ENCODE measurements around the gene CFAP300.
A peak's percentile ranks its signal among the peaks of the same experiment; 100 is the strongest.

The CFAP300 gene

GRCh38 chr11:102073253-102073652, 26.0 kb downstream of the CFAP300 start:
- no peak for DNase-seq (ENCODE audit: low spot score)

GRCh38 chr11:102079625-102080024, 32.4 kb downstream of the CFAP300 start:
- no peak for DNase-seq (ENCODE audit: low spot score)

GRCh38 chr11:102081313-102081712, 34.1 kb downstream of the CFAP300 start:
- DNase-seq (ENCODE audit: low spot score): no peak

- no peak for DNase-seq (ENCODE audit: low spot score)
Observed at GRCh38 chr11:102085864-102086551, 38.8 kb downstream of the CFAP300 start.

- no peak for DNase-seq (ENCODE audit: low spot score)
Observed at GRCh38 chr11:102097186-102097585, 49.9 kb downstream of the CFAP300 start.

- DNase-seq (ENCODE audit: low spot score): no peak
Observed at GRCh38 chr11:102099755-102100154, 52.5 kb downstream of the CFAP300 start.

GRCh38 chr11:102108734-102109440, 61.6 kb downstream of the CFAP300 start:
- no peak for DNase-seq (ENCODE audit: low spot score)

- peak; percentile 91 for DNase-seq (ENCODE audit: low spot score)
Observed at GRCh38 chr11:102109896-102110760, 62.9 kb downstream of the CFAP300 start, which contains the start of gene YAP1. Gene YAP1, plus strand, starts transcription at chr11:102110447. Its CDS starts 402 bp downstream, at chr11:102110849.

- DNase-seq (ENCODE audit: low spot score): no peak
Observed at GRCh38 chr11:102110761-102111010, 63.4 kb downstream of the CFAP300 start.

- peak; percentile 95 for DNase-seq (ENCODE audit: low spot score)
Observed at GRCh38 chr11:102111011-102111786, 64.0 kb downstream of the CFAP300 start.

- no peak for DNase-seq (ENCODE audit: low spot score)
Observed at GRCh38 chr11:102111787-102112508, 64.7 kb downstream of the CFAP300 start.

- DNase-seq (ENCODE audit: low spot score): no peak
Observed at GRCh38 chr11:102112509-102112821, 65.2 kb downstream of the CFAP300 start.

- no peak for DNase-seq (ENCODE audit: low spot score)
Observed at GRCh38 chr11:102114032-102114431, 66.8 kb downstream of the CFAP300 start.

GRCh38 chr11:102115557-102115956, 68.3 kb downstream of the CFAP300 start:
- DNase-seq (ENCODE audit: low spot score): no peak

- DNase-seq (ENCODE audit: low spot score): no peak
Observed at GRCh38 chr11:102116453-102117205, 69.4 kb downstream of the CFAP300 start.

- DNase-seq (ENCODE audit: low spot score): no peak
Observed at GRCh38 chr11:102117472-102118113, 70.4 kb downstream of the CFAP300 start.

- DNase-seq (ENCODE audit: low spot score): no peak
Observed at GRCh38 chr11:102118937-102119336, 71.7 kb downstream of the CFAP300 start.

- DNase-seq (ENCODE audit: low spot score): no peak
Observed at GRCh38 chr11:102119997-102120396, 72.8 kb downstream of the CFAP300 start.

GRCh38 chr11:102120437-102120973, 73.3 kb downstream of the CFAP300 start:
- no peak for DNase-seq (ENCODE audit: low spot score)

GRCh38 chr11:102121329-102121728, 74.1 kb downstream of the CFAP300 start:
- no peak for DNase-seq (ENCODE audit: low spot score)

Measured in ecto neural progenitor cell (in vitro differentiated cells).